22Rv1 (cell line): Measurements from ENCODE around the gene KREMEN1.
"Not testable (repeated sequence)": the region's sequence is repeated elsewhere in the genome, so short reads cannot be mapped to it uniquely, and the experiment has no call there.

Experiments
- H3K27ac ChIP-seq: fragments of 450-650 bp; 2 replicates; pipeline ENCODE4 v1.5.1; 2017
- ZFX ChIP-seq: fragments of 450-650 bp; IDR thresholded peaks from 2 replicates; pipeline ENCODE4 v1.6.1; 2017; ENCODE audit warnings: antibody characterized with exemption, borderline replicate concordance
- TF ChIP-seq, protein P1 (sequence below): fragments of 450-650 bp; IDR thresholded peaks from 2 replicates; pipeline ENCODE4 v1.5.1; 2017; ENCODE audit warnings: mild to moderate bottlenecking

KREMEN1 gene

DNA sequence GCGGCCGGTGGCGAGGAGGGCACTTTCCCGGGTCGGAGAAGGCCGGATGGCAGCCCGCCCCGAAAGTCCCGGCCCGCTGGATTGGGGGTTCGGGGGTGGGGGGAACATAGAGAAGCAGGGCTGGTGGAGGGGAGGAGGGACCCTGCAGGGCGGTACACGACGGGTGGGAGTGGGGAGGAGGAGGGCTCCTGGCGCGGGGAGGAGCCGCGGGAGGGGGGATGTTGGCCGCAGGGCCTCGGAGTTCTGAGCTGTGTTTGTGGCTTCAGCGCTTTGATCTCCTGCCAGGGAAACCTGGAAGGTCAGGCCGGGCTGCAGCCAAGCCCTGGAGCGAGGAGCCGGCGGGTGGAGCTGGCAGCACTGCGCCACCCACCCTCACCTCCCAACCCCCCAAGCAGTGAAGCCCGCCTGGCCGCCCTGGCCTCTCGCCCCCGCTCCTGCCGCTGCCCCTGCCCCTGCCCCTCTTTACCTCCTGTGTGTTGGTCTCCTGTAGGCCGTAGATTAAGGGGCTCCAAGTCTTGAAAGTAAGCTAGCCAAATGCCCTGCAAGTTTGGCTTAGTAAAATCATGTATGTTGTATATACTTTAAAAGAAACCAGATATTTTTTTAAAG is 42.1 kb upstream of the KREMEN1 start:
- TF ChIP-seq, protein P1, sequence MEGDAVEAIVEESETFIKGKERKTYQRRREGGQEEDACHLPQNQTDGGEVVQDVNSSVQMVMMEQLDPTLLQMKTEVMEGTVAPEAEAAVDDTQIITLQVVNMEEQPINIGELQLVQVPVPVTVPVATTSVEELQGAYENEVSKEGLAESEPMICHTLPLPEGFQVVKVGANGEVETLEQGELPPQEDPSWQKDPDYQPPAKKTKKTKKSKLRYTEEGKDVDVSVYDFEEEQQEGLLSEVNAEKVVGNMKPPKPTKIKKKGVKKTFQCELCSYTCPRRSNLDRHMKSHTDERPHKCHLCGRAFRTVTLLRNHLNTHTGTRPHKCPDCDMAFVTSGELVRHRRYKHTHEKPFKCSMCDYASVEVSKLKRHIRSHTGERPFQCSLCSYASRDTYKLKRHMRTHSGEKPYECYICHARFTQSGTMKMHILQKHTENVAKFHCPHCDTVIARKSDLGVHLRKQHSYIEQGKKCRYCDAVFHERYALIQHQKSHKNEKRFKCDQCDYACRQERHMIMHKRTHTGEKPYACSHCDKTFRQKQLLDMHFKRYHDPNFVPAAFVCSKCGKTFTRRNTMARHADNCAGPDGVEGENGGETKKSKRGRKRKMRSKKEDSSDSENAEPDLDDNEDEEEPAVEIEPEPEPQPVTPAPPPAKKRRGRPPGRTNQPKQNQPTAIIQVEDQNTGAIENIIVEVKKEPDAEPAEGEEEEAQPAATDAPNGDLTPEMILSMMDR, result no peak
- no peak for TF ChIP-seq ZFX
- H3K27ac ChIP-seq, result no peak overlapping the region

DNA sequence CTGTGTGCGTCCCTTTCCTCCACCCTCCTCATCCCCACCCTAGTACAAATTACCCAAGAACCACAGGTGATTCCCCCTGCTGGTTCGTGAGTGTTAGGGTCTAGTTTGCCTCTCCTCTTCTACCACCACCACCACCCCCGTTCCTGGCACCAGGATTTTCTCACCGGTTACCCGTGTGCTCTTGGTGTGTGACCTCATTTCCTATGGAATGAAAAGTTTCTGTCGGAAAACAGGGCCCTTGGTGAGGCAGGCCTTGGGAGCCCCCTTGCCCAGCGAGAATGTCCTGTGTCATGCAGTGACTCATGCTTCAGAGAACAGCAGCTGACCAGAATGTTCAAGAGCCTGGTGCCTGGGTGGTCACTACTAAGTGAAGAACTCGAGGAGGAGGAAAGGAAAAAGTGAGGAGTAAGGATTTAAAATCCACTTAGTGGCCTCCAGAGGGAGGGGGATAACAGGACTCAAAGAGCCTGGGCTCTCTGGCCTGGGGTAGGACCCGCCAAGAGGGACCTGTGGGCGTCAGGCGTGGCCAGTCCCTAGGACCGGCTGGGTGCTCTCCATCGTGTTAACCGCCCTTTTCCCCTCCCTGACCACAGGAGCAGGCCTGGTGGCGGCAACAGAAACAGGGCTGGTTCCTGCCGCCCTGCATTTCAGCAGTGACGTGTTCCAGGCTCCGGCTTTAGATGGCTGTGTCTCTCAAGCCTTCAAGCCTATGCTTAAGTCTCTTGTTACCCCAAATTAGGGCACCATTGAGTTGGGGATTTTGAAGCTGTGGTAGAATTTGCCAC is 41.4 kb upstream of the KREMEN1 start:
- peak overlapping the region; percentile 64 for H3K27ac ChIP-seq
- TF ChIP-seq, protein P1, result no peak
- TF ChIP-seq ZFX, result no peak

DNA sequence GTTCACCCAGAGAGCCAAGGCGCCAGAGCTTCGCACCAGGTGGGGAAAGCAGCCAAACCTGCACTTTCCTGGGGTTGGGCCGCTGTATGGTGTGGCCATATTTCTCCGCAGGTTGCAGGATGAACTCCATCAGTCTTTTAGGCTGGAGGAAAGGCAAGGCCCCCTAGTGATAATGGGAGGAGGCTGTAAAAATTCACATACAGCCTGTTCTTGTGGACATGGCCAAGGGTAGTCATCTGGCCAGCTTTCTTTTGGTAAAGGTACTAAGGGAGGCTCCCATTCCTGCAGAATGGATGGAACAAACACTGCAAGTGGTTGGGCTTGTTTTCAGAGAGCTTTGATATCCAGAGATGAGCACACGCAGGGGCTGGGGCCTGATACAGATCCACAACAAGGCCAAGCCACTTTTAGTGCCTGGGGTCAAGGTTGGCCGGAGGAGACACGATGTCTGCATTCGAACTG is 40.8 kb upstream of the KREMEN1 start:
- peak overlapping the region; percentile 64 for H3K27ac ChIP-seq
- TF ChIP-seq, protein P1, result no peak
- TF ChIP-seq ZFX, result no peak

DNA sequence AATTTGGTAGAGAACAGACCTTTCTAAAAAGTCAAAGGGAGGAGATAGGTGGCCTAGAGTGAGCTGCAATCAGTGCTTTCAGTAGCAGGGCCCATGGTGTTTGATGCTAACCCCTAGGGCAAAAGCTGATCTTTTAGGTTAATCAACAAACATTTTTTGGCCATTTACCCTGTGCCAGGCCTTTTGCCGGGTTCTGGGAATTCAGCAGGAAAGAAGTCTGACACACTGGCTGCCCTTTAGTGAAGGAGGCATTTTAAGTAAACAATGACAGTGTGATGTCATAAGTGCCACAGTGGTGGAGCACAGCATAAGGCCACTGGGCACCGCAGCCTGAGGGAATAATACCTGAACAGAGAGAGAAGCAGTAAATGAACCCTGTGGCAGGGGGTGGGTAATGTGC is 40.3 kb upstream of the KREMEN1 start:
- TF ChIP-seq, protein P1, result no peak
- TF ChIP-seq ZFX, result no peak
- peak overlapping the region; percentile 64 for H3K27ac ChIP-seq

DNA sequence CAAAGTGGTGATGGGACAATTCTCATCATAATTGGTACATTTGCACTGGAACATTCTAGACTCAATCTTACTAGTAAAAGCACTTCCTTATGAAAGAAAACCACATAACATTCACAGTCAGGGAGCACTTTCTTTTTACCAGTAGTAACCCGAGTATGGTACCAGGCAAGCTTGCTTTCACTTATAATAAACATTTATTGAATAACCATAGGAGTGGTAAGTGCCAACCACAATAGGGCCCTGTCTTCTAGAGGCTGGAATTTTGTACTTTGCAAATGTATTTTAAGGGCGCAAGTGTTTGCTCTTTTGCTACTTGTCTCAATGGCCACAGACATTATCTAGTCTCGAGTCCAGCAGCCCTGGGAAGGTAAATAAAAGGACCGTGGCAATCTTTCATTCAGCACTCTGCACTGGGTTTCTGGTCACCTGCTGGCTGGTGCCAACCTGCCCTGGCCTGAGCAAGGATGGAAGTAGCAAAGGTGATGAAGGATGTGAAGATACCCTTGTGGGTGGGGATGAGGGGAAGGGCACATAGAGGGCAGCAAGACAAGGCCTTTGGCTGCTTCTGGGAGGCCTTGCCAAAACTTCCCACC is 35.4 kb upstream of the KREMEN1 start:
- TF ChIP-seq, protein P1, result no peak
- no peak for TF ChIP-seq ZFX
- no peak overlapping the region for H3K27ac ChIP-seq

DNA sequence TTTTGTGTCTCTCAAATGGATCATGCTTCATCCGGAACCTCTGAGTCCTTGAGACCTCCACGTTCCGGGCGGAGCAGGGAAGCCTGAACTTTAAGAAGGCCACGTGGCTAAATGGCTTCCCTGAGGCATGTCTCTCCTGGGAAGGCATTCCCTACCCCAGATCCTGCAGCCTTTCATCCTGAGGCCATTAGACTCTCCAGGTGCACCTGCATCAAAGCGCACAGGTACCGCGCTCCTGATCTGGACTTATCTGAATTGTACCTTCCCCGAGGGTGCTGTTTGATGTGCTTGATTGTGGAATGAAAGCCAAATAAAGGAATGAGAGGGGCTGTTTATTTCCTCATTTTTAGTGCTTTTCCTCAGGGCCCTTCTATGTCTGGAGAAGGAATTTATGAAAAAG is 33.7 kb upstream of the KREMEN1 start:
- H3K27ac ChIP-seq, result no peak overlapping the region
- TF ChIP-seq, protein P1, result no peak
- no peak for TF ChIP-seq ZFX

DNA sequence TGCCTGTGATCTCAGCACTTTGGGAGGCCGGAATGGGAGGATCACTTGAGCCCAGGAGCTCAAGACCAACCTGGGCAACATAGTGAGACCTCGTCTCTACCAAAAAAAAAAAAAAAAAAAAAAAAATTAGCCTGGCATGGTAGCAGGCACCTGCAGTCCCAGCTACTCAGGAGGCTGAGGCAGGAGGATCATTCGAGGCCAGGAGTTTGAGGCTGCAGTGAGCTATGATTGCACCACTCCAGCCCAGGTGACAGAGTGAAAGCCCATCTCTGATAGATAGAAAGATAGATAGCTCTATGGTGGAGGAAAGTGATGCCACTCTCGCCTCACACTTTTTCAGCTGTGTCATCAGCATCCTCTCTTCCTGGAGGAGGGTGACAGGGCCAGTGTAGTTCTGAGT is 33.2 kb upstream of the KREMEN1 start:
- not testable (repeated sequence) for H3K27ac ChIP-seq
